HEK293 (cell line): ENCODE measurements around the gene ZDHHC3.
A peak's percentile ranks its signal among the peaks of the same experiment; 100 is the strongest.

Experiments used
- CTCF ChIP-seq: fragments of 450-650 bp; formaldehyde crosslinking; IDR thresholded peaks from 2 replicates; pipeline ENCODE4 v1.5.1; 2016; ENCODE audit warnings: missing biosample characterization, missing genetic modification characterization
- FEZF1 ChIP-seq: fragments of 450-650 bp; formaldehyde crosslinking; IDR thresholded peaks from 2 replicates; pipeline ENCODE4 v1.5.1; 2016; ENCODE audit warnings: missing biosample characterization, missing genetic modification characterization
- INSM2 ChIP-seq: fragments of 450-650 bp; formaldehyde crosslinking; IDR thresholded peaks from 2 replicates; pipeline ENCODE4 v1.5.1; 2016; ENCODE audit warnings: missing biosample characterization, missing genetic modification characterization
- KLF10 ChIP-seq: fragments of 450-650 bp; IDR thresholded peaks from 2 replicates; pipeline ENCODE4 v1.5.1; 2018; ENCODE audit warnings: missing biosample characterization, mild to moderate bottlenecking, missing genetic modification characterization
- OVOL3 ChIP-seq: fragments of 450-650 bp; formaldehyde crosslinking; IDR thresholded peaks from 2 replicates; pipeline ENCODE4 v1.5.1; 2016; ENCODE audit warnings: missing biosample characterization, missing genetic modification characterization
- SP3 ChIP-seq: fragments of 450-650 bp; formaldehyde crosslinking; IDR thresholded peaks from 2 replicates; pipeline ENCODE4 v1.5.1; 2016; ENCODE audit warnings: missing biosample characterization, missing genetic modification characterization
- ZBTB1 ChIP-seq: fragments of 450-650 bp; formaldehyde crosslinking; IDR thresholded peaks from 2 replicates; pipeline ENCODE4 v1.5.1; 2016; ENCODE audit warnings: missing biosample characterization, missing genetic modification characterization
- ZBTB11 ChIP-seq: fragments of 450-650 bp; formaldehyde crosslinking; conservative IDR thresholded peaks from 2 replicates; pipeline ENCODE4 v1.5.1; 2016; ENCODE audit warnings: low read depth, missing biosample characterization, missing genetic modification characterization
- ZBTB20 ChIP-seq: fragments of 450-650 bp; formaldehyde crosslinking; IDR thresholded peaks from 2 replicates; pipeline ENCODE4 v1.5.1; 2016; ENCODE audit warnings: missing biosample characterization, missing genetic modification characterization
- ZEB2 ChIP-seq: fragments of 450-650 bp; formaldehyde crosslinking; IDR thresholded peaks from 2 replicates; pipeline ENCODE4 v1.5.1; 2016; ENCODE audit warnings: missing biosample characterization, missing genetic modification characterization
- ZFHX2 ChIP-seq: fragments of 450-650 bp; formaldehyde crosslinking; conservative IDR thresholded peaks from 2 replicates; pipeline ENCODE4 v1.5.1; 2016; ENCODE audit warnings: missing biosample characterization, missing genetic modification characterization
- ZFP37 ChIP-seq: fragments of 450-650 bp; formaldehyde crosslinking; IDR thresholded peaks from 2 replicates; pipeline ENCODE4 v1.5.1; 2016; ENCODE audit warnings: missing biosample characterization, missing genetic modification characterization
- ZNF146 ChIP-seq: fragments of 450-650 bp; formaldehyde crosslinking; IDR thresholded peaks from 2 replicates; pipeline ENCODE4 v1.5.1; 2016; ENCODE audit warnings: missing biosample characterization, missing genetic modification characterization
- ZNF174 ChIP-seq: fragments of 450-650 bp; formaldehyde crosslinking; IDR thresholded peaks from 2 replicates; pipeline ENCODE4 v1.5.0; 2017; ENCODE audit warnings: missing biosample characterization, mild to moderate bottlenecking, missing genetic modification characterization
- ZNF394 ChIP-seq: fragments of 450-650 bp; formaldehyde crosslinking; IDR thresholded peaks from 2 replicates; pipeline ENCODE4 v1.5.1; 2016; ENCODE audit warnings: missing biosample characterization, missing genetic modification characterization, mild to moderate bottlenecking, moderate library complexity, borderline replicate concordance
- ZNF473 ChIP-seq: fragments of 450-650 bp; formaldehyde crosslinking; IDR thresholded peaks from 2 replicates; pipeline ENCODE4 v1.5.1; 2017; ENCODE audit warnings: missing biosample characterization, missing genetic modification characterization
- ZNF518A ChIP-seq: fragments of 450-650 bp; formaldehyde crosslinking; conservative IDR thresholded peaks from 2 replicates; pipeline ENCODE4 v1.5.1; 2016; ENCODE audit warnings: low read depth, missing biosample characterization, missing genetic modification characterization
- ZNF558 ChIP-seq: fragments of 450-650 bp; formaldehyde crosslinking; IDR thresholded peaks from 2 replicates; pipeline ENCODE4 v1.5.1; 2016; ENCODE audit warnings: missing biosample characterization, missing genetic modification characterization
- ZNF560 ChIP-seq: fragments of 450-650 bp; formaldehyde crosslinking; IDR thresholded peaks from 2 replicates; pipeline ENCODE4 v1.5.1; 2017; ENCODE audit warnings: missing biosample characterization, missing genetic modification characterization, borderline replicate concordance
- ZNF776 ChIP-seq: fragments of 450-650 bp; formaldehyde crosslinking; IDR thresholded peaks from 2 replicates; pipeline ENCODE4 v1.5.0; 2017; ENCODE audit warnings: missing biosample characterization, missing genetic modification characterization, borderline replicate concordance
- ZNF791 ChIP-seq: fragments of 450-650 bp; formaldehyde crosslinking; IDR thresholded peaks from 2 replicates; pipeline ENCODE4 v1.5.1; 2016; ENCODE audit warnings: missing biosample characterization, missing genetic modification characterization
- ZNF837 ChIP-seq: fragments of 450-650 bp; formaldehyde crosslinking; IDR thresholded peaks from 2 replicates; pipeline ENCODE4 v1.5.1; 2016; ENCODE audit warnings: missing biosample characterization, missing genetic modification characterization
- TF ChIP-seq, protein P1 (sequence below): fragments of 450-650 bp; formaldehyde crosslinking; IDR thresholded peaks from 2 replicates; pipeline ENCODE4 v1.5.1; 2017; ENCODE audit warnings: missing biosample characterization, missing genetic modification characterization
- TF ChIP-seq, protein P2 (sequence below): fragments of 450-650 bp; formaldehyde crosslinking; IDR thresholded peaks from 2 replicates; pipeline ENCODE4 v1.5.1; 2016; ENCODE audit warnings: missing biosample characterization, missing genetic modification characterization

ZDHHC3 gene

DNA sequence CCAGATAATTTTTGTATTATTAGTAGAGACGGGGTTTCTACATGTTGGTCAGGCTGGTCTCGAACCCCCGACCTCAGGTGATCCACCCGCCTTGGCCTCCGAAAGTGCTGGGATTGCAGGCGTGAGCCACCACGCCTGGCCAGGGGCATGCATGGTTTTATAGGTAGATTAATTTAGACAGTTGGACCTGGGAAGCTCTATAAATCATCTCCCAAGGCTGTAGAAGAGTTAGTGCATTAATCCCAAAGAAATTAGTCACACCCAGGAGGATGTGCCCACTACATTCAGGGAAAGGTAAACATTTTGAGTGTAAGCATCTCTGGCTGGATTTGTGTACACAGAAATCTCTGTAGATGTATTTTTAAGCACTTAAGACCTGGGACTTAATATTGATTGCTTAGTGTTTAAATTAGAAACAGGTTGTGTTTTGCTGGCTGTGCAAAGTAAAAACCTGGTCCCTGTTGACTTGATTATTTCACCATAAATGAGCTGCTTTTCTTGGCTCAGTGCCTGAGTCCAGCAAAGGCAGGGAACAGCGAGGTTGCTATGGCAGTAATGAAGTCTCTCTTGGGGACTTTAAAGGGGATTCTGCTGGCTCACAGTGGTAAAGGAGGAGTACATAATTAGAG lies 19.3 kb upstream of the ZDHHC3 start (continued):
- TF ChIP-seq, protein P1, sequence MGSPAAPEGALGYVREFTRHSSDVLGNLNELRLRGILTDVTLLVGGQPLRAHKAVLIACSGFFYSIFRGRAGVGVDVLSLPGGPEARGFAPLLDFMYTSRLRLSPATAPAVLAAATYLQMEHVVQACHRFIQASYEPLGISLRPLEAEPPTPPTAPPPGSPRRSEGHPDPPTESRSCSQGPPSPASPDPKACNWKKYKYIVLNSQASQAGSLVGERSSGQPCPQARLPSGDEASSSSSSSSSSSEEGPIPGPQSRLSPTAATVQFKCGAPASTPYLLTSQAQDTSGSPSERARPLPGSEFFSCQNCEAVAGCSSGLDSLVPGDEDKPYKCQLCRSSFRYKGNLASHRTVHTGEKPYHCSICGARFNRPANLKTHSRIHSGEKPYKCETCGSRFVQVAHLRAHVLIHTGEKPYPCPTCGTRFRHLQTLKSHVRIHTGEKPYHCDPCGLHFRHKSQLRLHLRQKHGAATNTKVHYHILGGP (tag by site-specific recombination) = no peak
- TF ChIP-seq SP3 (tag by site-specific recombination) = no peak
- TF ChIP-seq ZBTB11 (tag by site-specific recombination) = no peak
- TF ChIP-seq, protein P2, sequence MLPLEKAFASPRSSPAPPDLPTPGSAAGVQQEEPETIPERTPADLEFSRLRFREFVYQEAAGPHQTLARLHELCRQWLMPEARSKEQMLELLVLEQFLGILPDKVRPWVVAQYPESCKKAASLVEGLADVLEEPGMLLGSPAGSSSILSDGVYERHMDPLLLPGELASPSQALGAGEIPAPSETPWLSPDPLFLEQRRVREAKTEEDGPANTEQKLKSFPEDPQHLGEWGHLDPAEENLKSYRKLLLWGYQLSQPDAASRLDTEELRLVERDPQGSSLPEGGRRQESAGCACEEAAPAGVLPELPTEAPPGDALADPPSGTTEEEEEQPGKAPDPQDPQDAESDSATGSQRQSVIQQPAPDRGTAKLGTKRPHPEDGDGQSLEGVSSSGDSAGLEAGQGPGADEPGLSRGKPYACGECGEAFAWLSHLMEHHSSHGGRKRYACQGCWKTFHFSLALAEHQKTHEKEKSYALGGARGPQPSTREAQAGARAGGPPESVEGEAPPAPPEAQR (tag by site-specific recombination) = no peak
- TF ChIP-seq ZNF776 = no peak
- TF ChIP-seq ZNF560 = no peak
- TF ChIP-seq ZFP37 (tag by site-specific recombination) = no peak
- 0 out of 2 replicates have a peak, but pooled peaks have one; percentile 43 for TF ChIP-seq ZNF146
- TF ChIP-seq ZNF473 = no peak
- TF ChIP-seq ZFHX2 = peak; percentile 44; the same call in 1 of the 2 replicates
- no peak for TF ChIP-seq ZNF174 (tag by site-specific recombination)
- 0 out of 2 replicates have a peak, but pooled peaks have one; percentile 18 for TF ChIP-seq ZNF518A
- peak; percentile 83 for TF ChIP-seq KLF10
- peak; percentile 38; the same call in 1 of the 2 replicates for TF ChIP-seq ZBTB20 (tag by site-specific recombination)
- peak; percentile 85; the same call in 1 of the 2 replicates for TF ChIP-seq OVOL3
- no peak for TF ChIP-seq ZNF791 (tag by site-specific recombination)
- peak; percentile 94 for TF ChIP-seq INSM2 (tag by site-specific recombination)
- TF ChIP-seq CTCF (tag by site-specific recombination) = no peak
- no peak for TF ChIP-seq ZNF558 (tag by site-specific recombination)
- 0 out of 2 replicates have a peak, but pooled peaks have one; percentile 22 for TF ChIP-seq ZEB2 (tag by site-specific recombination)
- TF ChIP-seq ZNF394 (tag by site-specific recombination) = peak; percentile 48; the same call in 1 of the 2 replicates
- peak; percentile 90 for TF ChIP-seq FEZF1 (tag by site-specific recombination)
- TF ChIP-seq ZNF837 (tag by site-specific recombination) = no peak
- no peak; the same call in 1 of the 2 replicates for TF ChIP-seq ZBTB1
